NT2/D1 (cell line): ENCODE results near the gene UBLCP1.

Experiments used
- DNase-seq: peaks from one replicate; pipeline ENCODE4 v3.0.0-alpha.2; 2011; ENCODE audit warnings: low read depth, low spot score
- H3K27me3 ChIP-seq: 2 replicates; pipeline ENCODE4 v1.6.0; 2011; ENCODE audit warnings: mild to moderate bottlenecking; ENCODE audit not compliant: insufficient read length, insufficient read depth
- H3K36me3 ChIP-seq: 2 replicates; pipeline ENCODE4 v1.6.1; 2011; ENCODE audit warnings: mild to moderate bottlenecking, low read length, mixed read lengths; ENCODE audit not compliant: insufficient read depth, insufficient read length
- H3K4me1 ChIP-seq: 2 replicates; pipeline ENCODE4 v1.5.1; 2011; ENCODE audit not compliant: insufficient read depth, insufficient read length
- H3K4me3 ChIP-seq: 2 replicates; pipeline ENCODE4 v1.5.1; 2011; ENCODE audit warnings: low read depth; ENCODE audit not compliant: insufficient read length
- H3K9ac ChIP-seq: 2 replicates; pipeline ENCODE4 v1.6.0; 2011; ENCODE audit warnings: low read depth; ENCODE audit not compliant: insufficient read length
- H3K9me3 ChIP-seq: 2 replicates; pipeline ENCODE4 v1.5.1; 2011; ENCODE audit warnings: mild to moderate bottlenecking, low read length; ENCODE audit not compliant: insufficient read depth
- SUZ12 ChIP-seq: IDR thresholded peaks from 2 replicates; pipeline ENCODE4 v1.6.1; 2011; ENCODE audit not compliant: insufficient read length, insufficient read depth; ENCODE audit errors: extremely low read depth
- YY1 ChIP-seq: IDR thresholded peaks from 2 replicates; pipeline ENCODE4 v1.6.1; 2011; ENCODE audit not compliant: insufficient read length, insufficient read depth
- ZNF274 ChIP-seq: IDR thresholded peaks from 2 replicates; pipeline ENCODE4 v1.6.1; 2011; ENCODE audit warnings: mild to moderate bottlenecking, low read depth, low read length

Gene UBLCP1

DNA sequence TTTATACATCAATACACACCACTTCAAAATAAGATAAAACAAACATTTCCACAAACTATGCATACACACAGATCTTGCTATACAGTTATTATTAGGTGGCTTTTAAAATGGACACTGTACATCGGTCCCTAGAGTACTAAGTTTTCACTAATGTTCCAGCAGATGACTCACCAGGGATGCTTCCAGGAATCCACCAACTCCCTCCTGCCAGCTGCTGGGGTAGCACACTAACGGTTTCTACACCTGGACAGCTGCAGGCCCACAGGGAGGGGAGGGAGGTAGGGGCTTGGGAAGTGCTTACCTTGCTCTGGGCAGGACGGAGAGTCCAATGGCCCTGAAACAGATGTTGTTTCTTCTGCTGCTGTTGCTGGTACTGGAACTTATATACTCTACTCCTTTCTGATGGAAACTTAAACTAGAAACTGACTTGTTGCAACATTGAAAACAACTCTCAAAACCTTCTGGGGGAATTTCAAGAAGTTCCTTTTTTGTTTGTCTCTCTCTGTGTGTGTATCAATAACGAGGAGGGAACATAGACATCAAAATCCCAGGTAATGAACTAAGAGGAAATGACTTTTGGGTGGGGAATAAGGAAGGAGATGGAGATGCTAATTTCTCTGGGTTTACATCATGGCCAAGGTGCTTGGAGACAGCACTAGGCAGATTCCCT is 67.2 kb downstream of the UBLCP1 start, which contains the start of gene IL12B:
TSS of gene IL12B (minus strand) at position 357 of the 670 bp plus-strand sequence. CDS start 3,705 bp downstream, outside the sequence.
- TF ChIP-seq SUZ12 (no peak), YY1 (no peak), ZNF274 (no peak)
- H3K4me3 ChIP-seq = peak within 1 kb of the TSS; percentile 51
- H3K9me3 ChIP-seq = no peaks in the 10 kb centered on the region
- no peaks in the 10 kb centered on the region for H3K27me3 ChIP-seq
- no peak for DNase-seq
- no peaks in the 10 kb centered on the region for H3K36me3 ChIP-seq
- H3K9ac ChIP-seq = peak within 1 kb of the TSS; percentile 72
- H3K4me1 ChIP-seq = no peaks in the 10 kb centered on the region

DNA sequence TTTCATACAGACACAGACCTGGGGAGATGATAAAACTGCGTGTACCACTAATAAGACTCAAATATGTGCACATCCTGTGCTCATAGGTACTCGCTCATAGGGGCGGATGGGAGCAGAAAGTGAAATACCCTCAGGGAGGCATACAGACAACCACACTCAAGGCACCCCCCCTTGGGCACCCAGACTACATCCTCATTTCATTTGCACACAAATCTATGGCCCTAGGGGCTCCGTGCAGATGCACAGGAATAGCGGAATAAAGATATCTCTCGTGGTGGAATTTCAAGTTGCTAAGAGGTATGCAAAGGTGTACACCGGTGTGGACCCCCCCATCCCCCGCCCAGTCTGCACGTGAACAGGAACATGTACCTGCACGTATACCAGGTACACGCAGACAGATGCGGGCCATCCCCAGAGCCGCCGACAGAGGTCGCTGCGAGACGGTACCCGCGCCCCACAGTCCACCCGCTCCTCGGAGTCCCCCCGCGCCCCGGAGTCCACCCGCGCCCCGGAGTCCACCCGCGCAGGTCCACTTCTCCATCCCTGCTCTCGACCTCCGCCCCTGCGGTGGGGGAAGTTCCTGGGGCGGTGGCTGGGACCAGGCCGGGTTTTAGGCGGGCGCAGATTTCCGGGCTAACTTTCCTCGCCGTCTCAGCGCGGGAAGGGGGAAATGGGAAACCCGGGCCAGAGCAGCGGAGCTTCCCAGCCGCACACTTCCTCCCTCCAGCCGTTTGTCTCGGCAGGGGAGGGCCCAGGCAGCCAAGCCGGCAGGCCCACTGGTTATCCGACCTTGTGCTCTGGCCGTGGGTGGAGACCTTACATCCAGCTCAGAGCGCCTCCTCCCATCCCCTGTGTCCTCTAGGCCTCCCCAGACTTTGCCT is 68.2 kb downstream of the UBLCP1 start:
- Histone ChIP-seq H3K4me3 (peak overlapping the region; percentile 51), H3K9ac (peak overlapping the region; percentile 72), H3K9me3 (no peaks in the 10 kb centered on the region), H3K36me3 (no peaks in the 10 kb centered on the region), H3K27me3 (no peaks in the 10 kb centered on the region), H3K4me1 (no peaks in the 10 kb centered on the region)
- no peak for TF ChIP-seq YY1
- TF ChIP-seq ZNF274 = no peak
- no peak for TF ChIP-seq SUZ12
- peak; percentile 9 for DNase-seq

DNA sequence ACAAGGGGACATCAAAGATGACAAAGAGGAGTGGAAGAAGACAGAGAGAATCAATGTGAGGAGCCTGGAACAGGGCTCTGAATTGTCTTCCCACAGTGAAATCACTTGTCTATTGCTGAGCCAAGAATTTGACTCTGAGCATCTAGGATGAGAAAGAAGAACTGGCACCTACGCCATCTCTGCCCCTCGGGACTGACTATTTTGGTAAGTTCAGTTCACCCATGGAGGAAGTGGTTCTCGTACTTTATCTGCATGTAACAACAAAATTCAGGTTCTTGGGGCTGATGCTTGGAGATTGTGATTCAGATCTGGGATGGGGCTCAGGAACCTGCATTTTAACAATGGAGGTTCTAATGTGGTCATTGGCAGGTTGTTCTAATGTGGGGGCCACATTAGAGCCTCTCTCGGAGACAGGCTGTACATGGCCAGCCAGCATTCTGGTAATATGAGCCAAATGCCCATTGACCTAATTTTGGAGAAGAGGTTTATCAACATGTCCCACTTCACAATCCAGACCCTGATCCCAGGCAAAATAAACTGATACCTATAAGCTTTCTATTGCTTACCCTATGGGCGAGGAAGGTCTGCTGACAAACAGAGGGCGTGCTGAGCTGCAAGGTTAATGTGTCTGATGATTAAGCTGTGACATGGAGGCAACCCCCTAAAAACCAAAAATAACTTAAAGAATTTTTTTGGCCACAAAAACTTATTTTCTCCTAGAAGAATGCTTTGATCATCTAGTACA is 69.9 kb downstream of the UBLCP1 start:
- Histone ChIP-seq H3K4me1 (no peaks in the 10 kb centered on the region), H3K4me3 (no peak overlapping the region), H3K36me3 (no peaks in the 10 kb centered on the region), H3K9ac (no peak overlapping the region), H3K27me3 (no peaks in the 10 kb centered on the region), H3K9me3 (no peaks in the 10 kb centered on the region)
- DNase-seq = no peak
- no peak for TF ChIP-seq ZNF274
- no peak for TF ChIP-seq SUZ12

DNA sequence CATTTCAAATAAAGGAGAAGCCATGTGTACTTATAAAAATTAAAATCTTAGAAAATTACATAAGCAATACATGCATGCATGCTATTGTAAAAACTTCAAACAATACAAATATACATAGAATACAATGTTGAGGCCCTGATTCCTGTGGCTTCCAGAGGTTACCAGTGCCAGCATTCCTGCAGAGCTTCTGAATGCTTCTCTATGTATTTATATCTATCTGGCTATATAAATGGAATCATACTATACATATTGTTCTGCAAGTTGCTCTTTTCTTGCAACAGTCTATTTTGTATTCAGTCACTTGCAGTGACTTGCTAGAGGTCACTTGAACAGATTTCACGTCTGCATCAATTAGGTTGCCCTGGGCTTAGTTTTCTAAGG is 70.4 kb downstream of the UBLCP1 start:
- no peak overlapping the region for H3K4me3 ChIP-seq
- no peak overlapping the region for H3K9ac ChIP-seq
- no peaks in the 10 kb centered on the region for H3K4me1 ChIP-seq
- DNase-seq = no peak
- H3K27me3 ChIP-seq = no peaks in the 10 kb centered on the region
- TF ChIP-seq SUZ12 (no peak), YY1 (no peak), ZNF274 (no peak)
- no peaks in the 10 kb centered on the region for H3K36me3 ChIP-seq
- no peaks in the 10 kb centered on the region for H3K9me3 ChIP-seq
